Stimulated activated CD4-positive, alpha-beta T cell treated with anti-CD3 and anti-CD28 coated beads, Interleukin-2, amount 100 ng/mL, for 48 hours (primary cell): Measurements from ENCODE around the gene SNX1.
"Not testable (repeated sequence)": the region's sequence is repeated elsewhere in the genome, so short reads cannot be mapped to it uniquely, and the experiment has no call there.

Experiments used
- DNase-seq, 2 donors: peaks; one replicate each; pipeline ENCODE4 v3.0.0-alpha.2; 2020

Gene SNX1

DNA sequence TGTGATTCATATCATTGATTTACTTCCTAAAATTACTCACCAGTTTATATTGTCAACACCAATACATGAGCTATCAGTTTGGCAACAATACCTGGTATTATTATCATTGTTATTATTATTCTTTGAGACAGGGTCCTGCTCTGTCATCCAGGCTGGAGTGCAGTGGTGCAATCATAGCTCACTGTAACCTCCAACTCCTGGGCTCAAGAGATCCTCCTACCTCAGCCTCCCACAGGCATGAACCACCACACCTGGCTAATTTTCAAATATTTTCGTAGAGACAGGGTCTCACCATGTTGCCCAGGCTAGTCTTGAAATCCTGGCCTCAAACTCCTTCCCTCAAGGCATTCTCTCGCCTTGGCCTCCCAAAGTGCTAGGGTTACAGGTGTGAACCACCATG is 22.3 kb upstream of the SNX1 start:
- not testable (repeated sequence) for DNase-seq

DNA sequence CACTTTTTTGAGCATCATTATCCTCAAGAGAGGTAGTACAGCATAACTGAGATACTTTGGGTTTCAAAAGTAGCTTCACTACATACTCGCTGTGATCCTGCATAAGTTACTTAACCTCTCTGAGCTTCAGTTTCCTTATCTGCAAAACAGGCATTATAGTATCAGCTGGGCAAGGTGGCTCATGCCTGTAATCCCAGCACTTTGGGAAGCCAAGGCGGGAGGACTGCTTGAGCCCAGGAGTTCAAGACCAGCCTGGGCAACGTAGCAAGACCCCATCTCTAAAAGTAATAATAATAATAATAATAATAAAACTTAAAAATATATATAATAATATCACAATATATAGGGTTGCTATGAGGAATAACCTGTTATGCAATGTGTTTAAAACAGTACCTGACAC is 13.0 kb upstream of the SNX1 start:
- no peak for DNase-seq

DNA sequence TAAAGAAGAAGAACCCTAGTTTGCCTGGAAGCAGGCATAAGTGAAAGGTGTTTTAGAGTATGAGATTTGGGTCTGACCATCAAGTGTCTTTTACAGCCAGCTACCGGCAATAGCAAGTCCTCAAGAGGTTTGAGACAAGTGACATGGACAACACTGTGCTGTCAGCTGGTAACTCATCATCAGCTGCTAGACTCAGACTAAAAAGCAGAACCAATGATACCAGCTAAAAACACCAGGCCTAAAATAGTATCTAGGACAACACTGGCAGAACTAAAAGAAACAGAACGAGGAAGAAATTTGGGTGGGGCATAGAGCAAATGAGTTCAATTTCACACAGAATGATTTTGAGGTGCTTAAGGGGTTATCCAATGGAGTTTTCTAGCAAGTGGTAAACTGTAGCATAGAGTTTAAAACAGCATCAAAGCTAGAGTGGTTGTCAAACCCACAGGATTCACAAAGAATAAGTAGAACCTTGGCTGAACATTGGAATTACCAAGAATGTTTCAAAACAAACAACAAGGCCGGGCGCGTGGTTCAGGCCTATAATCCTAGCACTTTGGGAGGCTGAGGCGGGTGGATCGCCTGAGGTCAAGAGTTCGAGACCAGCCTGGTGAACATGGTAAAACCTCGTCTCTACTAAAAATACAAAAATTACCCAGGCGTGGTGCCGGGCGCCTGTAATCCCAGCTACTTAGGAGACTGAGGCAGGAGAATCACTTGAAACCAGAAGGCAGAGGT is 6.1 kb upstream of the SNX1 start:
- no peak for DNase-seq

DNA sequence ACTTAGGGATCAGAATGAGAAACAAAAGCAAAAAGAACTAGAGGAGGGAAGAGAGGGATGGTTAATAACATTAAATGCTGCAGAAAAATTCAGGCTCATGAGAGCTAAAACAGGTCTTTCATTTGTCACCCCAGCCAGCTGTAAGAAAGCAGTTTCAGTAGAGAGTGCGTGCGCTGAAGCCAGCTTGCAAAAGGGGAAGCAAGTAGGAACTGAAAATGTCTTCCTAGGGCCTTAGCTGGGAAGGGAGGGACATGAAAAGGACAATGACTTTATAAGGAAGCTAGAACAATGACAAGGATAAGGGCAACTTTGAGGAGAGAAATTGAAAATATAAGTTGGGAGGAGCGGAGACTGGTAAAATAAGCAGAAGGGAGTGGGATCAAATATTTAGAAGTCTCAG is 5.3 kb upstream of the SNX1 start:
- no peak for DNase-seq

DNA sequence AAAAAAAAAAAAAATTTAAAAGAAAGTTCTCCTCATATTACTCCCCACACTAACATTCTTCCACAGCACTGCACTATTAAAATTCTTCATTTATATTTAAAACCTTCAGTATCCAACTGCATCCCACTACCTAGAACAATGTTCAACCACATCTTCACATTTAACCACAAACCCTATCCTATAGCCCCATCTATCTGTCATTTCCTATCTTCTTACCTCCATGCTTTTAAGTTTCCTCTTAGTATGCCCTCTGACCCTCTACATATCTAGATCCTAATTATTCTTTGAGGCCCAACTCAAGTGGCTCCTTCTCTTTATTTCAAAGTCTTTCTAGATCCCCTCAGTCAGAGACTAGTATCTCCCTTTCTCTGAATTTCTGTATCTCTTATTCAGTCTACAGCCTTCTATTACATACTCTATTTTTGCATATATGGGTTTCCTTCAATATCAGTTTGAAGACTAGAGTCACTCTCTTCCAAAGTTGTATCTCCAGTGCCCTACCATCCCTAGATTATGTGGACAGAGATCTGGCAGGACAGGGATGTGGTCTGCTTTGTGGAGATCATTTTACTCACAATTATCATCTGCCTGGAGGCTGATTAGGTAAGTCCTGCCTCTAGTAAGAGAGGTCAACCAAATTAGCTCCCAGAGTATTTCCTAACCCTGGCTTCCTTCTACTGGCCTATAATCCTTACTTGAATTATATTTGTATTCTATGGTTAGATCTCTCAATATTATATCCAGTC is 3.5 kb upstream of the SNX1 start:
- no peak for DNase-seq

DNA sequence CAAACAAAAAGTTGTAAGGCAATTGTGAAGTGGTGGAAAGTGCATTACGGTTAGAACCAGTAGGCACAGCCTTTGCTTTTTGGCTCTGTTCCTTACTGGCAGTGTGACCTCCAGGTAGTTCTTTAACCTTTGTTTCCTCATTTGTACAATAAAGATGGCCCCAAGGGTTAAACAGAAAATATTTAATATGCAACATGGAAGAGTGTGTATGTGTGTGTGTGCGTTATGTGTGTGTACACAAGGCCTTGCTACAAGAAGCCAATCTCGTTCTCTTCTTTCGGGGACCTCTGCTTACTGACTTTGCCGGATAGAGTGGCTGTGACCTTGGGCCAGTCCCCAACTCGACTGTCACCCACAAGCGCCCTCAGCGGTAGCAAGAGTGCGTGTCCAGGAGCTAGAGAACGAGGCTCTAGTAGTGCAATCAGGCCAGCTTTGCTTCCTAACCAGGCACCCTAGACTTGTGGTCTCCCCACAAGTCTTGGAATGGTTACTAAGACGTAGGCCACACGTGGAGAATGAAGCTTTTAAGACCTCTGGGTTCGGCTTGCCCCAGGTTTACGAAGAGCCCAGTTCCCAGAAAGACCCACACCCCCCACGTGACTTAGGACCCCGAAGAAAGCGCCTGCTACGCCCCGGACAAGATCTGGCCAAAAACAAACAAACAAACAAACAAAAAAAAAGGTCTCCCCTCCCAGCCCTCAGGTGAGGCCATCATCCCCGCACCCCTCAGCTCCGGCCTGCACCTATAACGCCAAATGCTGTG is 2.7 kb upstream of the SNX1 start:
- DNase-seq = peak; percentile 20 to 36

DNA sequence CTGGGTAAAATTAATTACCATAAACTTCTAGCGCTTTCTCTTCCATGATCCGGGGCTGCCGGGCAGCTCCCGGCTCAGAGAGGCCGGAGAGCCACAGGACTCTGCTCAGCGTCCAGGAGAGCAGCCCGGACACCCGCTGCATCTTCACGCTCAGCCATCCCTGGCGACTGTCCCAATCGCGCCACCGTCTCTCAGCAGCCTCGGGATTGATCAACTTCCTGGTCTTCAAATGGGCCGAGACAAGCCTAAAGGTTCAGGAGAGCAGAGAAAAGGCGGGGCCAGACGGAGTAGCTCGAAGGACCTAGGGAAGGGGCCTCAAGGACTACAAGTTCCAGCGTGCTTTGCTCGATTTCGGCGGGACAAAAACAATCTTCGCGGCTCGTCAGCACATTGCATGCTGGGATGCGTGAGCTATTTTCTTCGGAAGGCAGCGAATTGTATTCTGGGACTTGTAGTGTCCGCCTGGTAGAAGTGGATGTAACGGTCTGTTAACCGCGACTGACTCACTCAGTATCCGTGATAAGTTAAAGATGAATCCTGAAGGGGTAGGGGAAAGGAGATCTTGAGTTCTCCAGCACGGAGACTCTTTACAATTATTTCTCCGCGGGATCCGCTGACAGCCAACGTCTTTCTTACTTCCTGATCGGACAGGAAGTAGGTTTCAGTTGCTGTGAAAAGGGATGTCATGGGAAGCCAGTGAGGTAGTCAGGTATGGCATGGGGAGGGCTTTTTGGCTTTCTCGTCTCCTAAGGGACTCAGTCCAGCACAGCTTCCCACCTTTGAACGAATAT is 2.0 kb upstream of the SNX1 start, which contains the start of gene CIAO2A:
CIAO2A (minus strand) TSS at position 212 of the 791 bp plus-strand sequence; CDS start at position 142, 70 bp downstream.
- peak; percentile 84 to 89 for DNase-seq

DNA sequence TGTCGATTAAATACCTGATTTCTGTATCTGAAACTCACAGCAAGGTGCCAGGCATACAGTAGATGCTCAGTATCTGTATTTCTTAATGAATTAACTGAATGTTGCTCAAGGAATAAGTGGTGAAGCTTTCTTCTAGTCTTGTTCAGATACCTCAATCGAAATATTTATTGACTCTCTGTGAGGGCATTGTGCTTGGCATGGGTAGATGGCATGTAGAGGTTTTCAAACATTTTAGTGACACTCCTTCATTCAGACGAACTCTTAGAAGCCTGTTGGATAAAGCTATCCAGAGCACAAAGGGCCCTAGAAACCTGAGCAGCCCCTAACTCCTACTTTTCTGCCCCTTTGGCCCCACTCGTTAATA is 369 bp upstream of the SNX1 start:
- no peak for DNase-seq

DNA sequence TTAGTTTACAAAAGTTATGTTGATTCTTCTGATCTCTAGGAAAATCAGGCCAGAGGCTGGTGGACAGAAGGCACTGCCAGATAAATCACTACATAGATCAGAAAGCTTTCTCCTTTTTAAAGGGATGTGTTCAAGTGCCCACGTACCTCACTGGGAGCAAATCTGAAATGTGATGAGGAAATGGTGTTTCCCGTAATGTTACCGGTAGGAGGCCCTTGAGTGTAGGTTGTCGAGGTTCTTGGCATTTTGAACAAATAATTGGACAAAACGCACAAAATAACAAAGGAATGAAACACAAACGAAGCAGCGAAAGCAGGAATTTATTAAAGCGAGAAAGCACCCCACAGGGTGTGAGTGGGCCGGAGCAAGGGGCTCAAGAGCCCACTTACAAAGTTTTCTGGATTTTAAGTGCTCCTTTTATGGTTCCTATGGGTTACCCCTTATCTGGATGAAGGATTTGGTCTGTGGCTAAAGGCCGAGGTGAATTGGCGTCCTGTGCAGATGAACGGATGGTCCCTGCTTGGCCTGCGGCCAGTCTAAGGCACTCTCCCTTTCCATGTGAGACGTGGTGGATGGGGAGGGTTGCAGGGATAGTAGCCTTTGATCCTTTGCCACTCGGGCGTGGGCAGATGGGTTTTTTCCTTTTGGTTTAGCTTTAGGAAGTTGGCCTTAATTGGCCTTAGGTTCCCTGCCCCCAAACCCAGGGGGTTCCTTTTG is 1.0 kb downstream of the SNX1 start:
- no peak for DNase-seq

DNA sequence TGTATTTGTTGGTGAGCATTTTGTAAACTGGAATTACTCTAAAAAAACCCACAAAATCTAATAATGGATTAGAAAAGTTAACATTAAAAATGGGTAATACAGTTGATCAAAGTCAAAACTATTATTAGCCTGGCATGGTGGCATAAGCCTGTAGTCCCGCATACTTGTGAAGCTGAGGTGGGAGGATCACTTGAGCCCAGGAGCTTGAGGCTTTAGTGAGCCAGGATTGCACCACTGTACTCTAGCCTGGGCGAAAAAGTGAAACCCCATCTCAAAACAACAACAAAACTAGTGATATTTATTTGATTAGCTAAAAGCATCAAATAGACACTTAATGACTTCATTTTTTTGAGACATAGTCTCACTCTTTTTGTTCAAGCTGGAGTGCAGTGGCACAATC is 3.6 kb downstream of the SNX1 start:
- no peak for DNase-seq

DNA sequence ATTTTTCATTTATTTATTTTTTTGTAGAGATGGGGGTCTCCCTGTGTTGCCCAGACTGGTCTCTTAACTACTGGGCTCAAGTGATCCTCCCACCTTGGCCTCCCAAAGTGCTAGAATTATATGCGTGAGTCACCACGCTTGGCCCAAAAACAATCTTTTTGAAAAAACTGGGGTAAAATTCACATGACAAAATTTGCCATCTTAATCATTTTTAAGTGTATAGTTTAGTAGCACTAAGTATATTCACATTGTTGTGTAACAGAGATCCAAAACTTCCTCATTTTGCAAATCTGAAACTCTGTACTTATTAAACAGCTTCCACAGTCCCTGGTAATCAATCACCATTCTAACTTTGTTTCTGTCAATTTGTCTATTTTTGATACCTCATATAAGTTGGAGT is 5.2 kb downstream of the SNX1 start:
- DNase-seq = no peak

DNA sequence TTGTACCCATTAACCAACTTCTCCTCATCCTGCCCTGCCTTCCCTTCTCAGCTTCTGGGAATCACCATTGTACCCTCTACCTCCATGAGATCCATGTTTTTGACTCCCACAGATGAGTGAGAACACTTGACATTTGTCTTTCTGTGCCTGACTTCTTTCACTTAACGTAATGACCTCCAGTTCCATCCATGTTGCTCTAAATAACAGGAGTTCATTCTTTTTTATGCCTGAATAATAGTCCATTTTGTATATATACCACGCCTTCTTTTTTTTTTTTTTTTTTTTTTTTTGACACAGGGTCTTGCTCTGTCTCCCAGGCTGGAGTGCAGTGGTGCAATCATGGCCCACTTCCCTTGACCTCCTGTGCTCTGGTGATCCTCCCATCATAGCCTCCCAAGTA is 6.7 kb downstream of the SNX1 start:
- no peak for DNase-seq

DNA sequence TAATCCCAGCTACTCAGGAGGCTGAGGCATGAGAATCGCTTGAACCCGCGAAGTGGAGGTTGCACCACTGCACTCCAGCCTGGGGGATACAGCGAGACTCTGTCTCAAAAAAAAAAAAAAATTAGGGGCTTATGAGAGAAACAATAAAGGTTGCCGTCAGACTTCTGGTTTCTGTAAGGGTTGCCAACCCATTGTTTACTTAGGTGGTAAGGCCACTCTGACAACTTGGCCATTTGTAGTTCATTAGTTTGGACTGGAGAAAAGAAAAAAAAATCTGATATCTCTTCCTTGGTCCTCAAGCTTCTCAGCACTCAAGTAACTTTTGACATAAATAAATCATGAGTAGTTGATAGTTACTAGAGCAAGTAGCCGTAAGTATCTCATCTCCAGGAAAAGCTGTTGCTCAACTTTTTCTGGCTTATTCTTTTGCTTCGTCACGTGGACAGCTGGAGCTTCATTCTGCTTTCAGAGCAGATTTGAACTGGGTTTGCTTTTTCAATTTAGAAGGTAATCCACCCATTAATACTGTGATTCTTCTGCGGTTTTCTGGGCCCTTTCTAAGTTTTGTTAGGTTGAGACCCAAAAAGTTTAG is 9.4 kb downstream of the SNX1 start:
- DNase-seq = no peak

DNA sequence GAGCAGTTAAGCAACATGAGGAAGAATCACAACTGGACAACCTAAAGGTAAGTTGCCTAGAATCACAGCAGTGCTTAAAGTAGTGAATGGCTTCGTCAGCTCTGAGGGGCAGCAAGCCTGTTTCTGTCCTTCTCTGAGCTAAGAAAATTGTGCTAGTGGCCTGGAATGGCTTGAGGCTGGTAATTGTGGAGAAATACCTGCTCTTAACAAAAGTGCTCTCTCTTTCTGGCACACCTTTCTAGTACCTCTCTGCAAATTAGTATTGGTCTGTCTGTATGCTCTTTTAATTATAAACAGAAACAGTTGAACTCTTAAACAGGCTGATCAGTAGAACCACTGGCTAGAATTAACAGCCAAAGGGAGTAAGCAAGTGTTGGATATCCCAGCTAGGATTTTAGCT is 11.6 kb downstream of the SNX1 start:
- no peak for DNase-seq

DNA sequence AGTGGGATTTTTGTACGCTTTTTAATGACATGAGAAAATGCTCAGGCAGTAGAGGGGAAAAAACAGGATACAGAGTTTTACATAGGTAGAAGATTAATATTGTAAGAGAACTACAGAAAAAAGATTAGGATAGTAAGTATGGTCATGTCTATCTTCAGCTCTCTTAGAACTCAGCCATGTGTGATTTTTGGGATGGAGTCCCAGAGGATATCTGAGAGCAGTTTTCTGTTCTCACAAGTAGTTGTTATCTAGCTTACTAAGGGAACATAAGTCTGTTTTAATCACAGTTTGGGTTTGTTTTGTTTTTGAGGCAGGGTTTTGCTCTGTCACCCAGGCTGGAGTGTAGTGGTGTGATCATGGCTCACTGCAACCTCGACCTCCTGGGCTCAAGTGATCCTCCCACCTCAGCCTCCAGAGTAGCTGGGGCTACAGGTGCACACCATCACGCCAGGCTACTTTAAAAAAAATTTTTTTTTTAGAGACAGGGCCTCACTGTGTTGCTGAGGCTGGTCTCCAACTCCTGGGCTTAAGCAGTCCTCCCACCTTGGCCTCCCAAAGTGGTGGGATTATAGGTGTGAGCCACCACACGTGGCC is 14.4 kb downstream of the SNX1 start:
- not testable (repeated sequence) for DNase-seq

DNA sequence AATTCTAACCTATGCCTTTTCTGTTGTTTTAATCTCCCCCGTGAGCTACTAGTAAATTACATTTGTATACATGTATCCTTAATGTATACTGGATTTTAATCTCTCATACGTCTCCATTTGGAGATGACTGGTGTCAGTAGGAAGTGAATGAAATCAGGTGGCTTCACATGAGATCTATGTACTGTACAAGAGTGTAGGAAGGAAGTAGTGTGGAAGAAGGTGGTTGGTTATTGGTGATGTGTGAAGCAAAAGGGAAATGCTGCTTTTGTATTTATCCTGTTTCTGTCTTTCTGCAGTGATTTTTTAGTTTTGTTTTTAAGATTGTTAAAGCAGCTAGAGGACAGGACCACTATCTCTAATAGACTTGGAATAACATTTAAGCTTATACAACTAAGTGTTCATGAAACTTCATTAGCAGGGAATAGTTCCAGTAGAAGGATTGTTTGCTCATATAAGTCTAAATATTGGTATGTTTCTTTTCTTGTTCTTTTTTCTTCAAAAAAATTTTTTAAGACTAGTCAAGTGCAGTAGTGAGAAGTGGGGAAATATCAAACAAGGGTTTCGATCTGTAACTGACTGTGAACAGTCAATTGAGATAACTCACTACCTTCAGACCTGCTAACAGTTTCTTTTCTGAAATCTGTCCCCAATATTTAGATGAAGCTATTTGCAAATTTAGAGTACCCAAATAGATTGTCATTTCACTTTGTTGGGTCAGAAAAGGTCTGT is 15.3 kb downstream of the SNX1 start:
- no peak for DNase-seq

DNA sequence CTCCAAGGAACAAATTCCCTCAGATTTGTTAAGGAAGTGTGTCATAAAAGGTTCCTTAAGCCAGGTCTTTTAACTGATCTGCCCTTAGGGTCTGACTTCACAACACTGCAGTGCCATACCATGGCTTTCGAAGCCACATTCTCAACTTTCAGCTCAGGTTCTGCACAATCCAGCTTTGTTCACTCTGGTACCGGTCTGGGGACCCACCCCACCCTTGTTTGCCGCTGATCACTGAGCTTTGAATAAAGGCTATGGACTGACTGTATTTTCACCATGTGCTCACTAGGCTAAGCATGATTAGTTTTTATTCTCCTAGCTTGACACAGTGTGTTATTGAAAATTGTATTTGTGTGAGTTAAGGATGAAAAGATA is 15.9 kb downstream of the SNX1 start:
- DNase-seq = no peak

DNA sequence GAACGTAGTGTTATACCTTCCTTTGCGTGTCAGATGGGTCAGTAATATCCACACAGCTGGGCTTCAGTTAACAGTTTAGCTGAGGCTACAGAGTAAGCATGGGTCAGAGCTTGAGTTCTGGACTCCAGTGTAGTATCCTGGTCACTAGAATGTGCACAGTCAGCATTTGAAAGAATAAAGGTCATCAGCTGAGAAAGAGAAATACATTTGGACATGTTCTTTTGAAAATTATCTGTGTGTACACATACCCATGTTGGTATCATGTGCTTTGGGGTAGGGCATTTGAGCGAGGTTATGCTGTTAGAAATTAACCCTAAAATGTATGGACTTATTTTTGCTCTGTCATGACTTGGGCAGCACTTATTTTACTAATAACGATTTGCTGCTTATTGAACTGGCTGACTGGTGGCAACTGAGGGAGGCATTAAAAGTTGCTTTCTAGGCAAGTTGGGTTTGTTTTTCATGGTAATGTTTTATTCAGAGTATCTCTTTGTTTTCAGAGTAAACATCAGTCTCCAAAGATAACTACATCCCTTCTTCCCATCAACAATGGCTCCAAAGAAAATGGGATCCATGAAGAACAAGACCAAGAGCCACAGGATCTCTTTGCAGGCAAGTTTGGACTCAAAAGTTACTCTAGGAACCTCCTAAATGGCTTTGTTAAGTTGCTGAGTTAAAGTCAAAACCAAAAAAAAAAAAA is 16.4 kb downstream of the SNX1 start:
- DNase-seq = no peak

DNA sequence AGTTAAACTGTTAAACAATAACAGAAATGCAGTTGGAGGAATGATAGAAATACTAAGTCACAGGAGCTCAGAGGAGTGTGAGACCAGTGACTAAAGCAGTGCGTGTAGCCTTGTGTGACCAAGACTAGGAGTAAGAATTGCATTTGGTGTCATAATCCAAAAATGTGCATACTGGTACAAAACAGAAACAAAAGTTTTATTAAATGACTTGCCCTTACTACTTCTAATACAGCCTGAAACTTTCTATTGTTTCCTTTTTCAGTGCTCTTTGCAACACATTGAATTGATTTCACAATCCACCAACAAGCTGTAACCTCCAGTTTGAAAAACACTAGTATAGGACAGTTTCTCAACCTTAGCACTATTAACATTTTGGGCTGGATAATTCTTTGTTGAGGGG is 17.1 kb downstream of the SNX1 start:
- DNase-seq = no peak
